ENCODE data around the gene FOXC2. TPM values are rescaled to one million over a fixed set of nuclear protein-coding genes. Genes with fewer than 3 reads are reported as not detected.

Gene FOXC2
- total and polyA plus RNA-seq, 2 of the 13 experiments (the other 11 are each of a cell fraction or from before 2014, with no cell fraction given): not detected

GRCh38 chr16:86549893-86550190 lies 16.8 kb upstream of the FOXC2 start:
- Histone ChIP-seq H3K79me2 (ENCODE audit: insufficient read depth, low read length) (peaks cover 8% of the 10 kb centered on the region), H3K4me3 (replicated peaks in 1 of 3; ENCODE audit: insufficient read depth in 1 of 3, low read depth in 2 of 3, low read length in 3 of 3) (no peak overlapping the region), H3K9me3 (ENCODE audit: low read length) (no peaks in the 10 kb centered on the region), H3K27me3 (ENCODE audit: control insufficient read depth in 1 of 2, insufficient read depth in 2 of 2, low read length in 2 of 2) (no peaks in the 10 kb centered on the region), H3K4me1 (ENCODE audit: insufficient read depth, low read length) (peaks cover 5% of the 10 kb centered on the region), H3K36me3 (replicated peaks in 1 of 2; ENCODE audit: control insufficient read depth in 1 of 2, insufficient read depth in 2 of 2, low read length in 2 of 2) (peaks cover 18 to 61% of the 10 kb centered on the region in 2 experiments), H2AFZ (ENCODE audit: low read length) (no peak overlapping the region), H3K4me2 (ENCODE audit: low read depth, low read length) (no peak overlapping the region), H3K9ac (ENCODE audit: insufficient read depth, low read depth, low read length) (no peak overlapping the region), H4K20me1 (ENCODE audit: insufficient read depth, low read length) (no peaks in the 10 kb centered on the region), H3K27ac (ENCODE audit: extremely low read length, insufficient read depth, low read length) (no peak overlapping the region)
- in situ Hi-C loops (cut with HindIII; ENCODE audit: extremely low pct_ligation_motif_present, low pct_unique_long_range_greater_than_20kb): no loop called here
- FAIRE-seq (no peak), ATAC-seq (no peak), DNase-seq (ENCODE audit: low spot score) (no peak)
- ChIA-PET POLR2A (no interaction called here), CTCF (ENCODE audit: low intra/inter-chr PET ratio, low total read pairs) (no interaction called here)
- TF ChIP-seq NFRKB (IDR thresholded peaks at IDR 0.05): no peak
- TF ChIP-seq ZNF616 (CRISPR knock-in tag; IDR thresholded peaks at IDR 0.05; ENCODE audit: low read depth): 0 out of 2 replicates have a peak, but pooled peaks have one; percentile 24
- intact Hi-C loops (cut with micrococcal nuclease; ENCODE audit: unreplicated experiment): no loop called here
- WGBS (ENCODE audit: low lambda C conversion rate): 80% methylated on average over 1 of the region's 7 CpGs
- no TSS peak for BruUV-seq (replicated peaks)

GRCh38 chr16:86550281-86550680 lies 16.3 kb upstream of the FOXC2 start:
- intact Hi-C loops (cut with micrococcal nuclease; ENCODE audit: unreplicated experiment): no loop called here
- H3K4me2 ChIP-seq (ENCODE audit: low read depth, low read length): no peak overlapping the region
- ChIA-PET CTCF (ENCODE audit: low intra/inter-chr PET ratio, low total read pairs) (no interaction called here), POLR2A (no interaction called here)
- no peak overlapping the region for H2AFZ ChIP-seq (ENCODE audit: low read length)
- no peak for TF ChIP-seq MLLT10 (CRISPR knock-in tag; IDR thresholded peaks at IDR 0.05)
- no peak for TF ChIP-seq IKZF1 (IDR thresholded peaks at IDR 0.05)
- no peak for TF ChIP-seq KIAA2018 (CRISPR knock-in tag; IDR thresholded peaks at IDR 0.05; ENCODE audit: borderline replicate concordance)
- TF ChIP-seq NCOA1 (CRISPR knock-in tag; IDR thresholded peaks at IDR 0.05): no peak
- TF ChIP-seq GZF1 (CRISPR knock-in tag; IDR thresholded peaks at IDR 0.05): no peak
- no peak for TF ChIP-seq ZNF703 (CRISPR knock-in tag; IDR thresholded peaks at IDR 0.05; ENCODE audit: borderline replicate concordance)
- no peak for TF ChIP-seq PCBP1 (IDR thresholded peaks at IDR 0.05; ENCODE audit: borderline replicate concordance, low read depth, low read length)
- TF ChIP-seq RCOR2 (CRISPR knock-in tag; IDR thresholded peaks at IDR 0.05): no peak
- TF ChIP-seq ZNF616 (CRISPR knock-in tag; IDR thresholded peaks at IDR 0.05; ENCODE audit: low read depth): no peak
- peaks cover 9% of the 10 kb centered on the region for H3K79me2 ChIP-seq (ENCODE audit: insufficient read depth, low read length)
- H3K27ac ChIP-seq (ENCODE audit: extremely low read length, insufficient read depth, low read length): no peak overlapping the region
- DNase-seq (ENCODE audit: low spot score): no peak
- H3K36me3 ChIP-seq (replicated peaks in 1 of 2; ENCODE audit: control insufficient read depth in 1 of 2, insufficient read depth in 2 of 2, low read length in 2 of 2): peaks cover 16 to 59% of the 10 kb centered on the region in 2 experiments
- in situ Hi-C loops (cut with HindIII; ENCODE audit: extremely low pct_ligation_motif_present, low pct_unique_long_range_greater_than_20kb): no loop called here
- no peak for FAIRE-seq
- WGBS (ENCODE audit: low lambda C conversion rate): 92% methylated on average over 3 of the region's 5 CpGs
- H4K20me1 ChIP-seq (ENCODE audit: insufficient read depth, low read length): no peaks in the 10 kb centered on the region
- no peak for ATAC-seq
- H3K9ac ChIP-seq (ENCODE audit: insufficient read depth, low read depth, low read length): no peak overlapping the region
- H3K27me3 ChIP-seq (ENCODE audit: control insufficient read depth in 1 of 2, insufficient read depth in 2 of 2, low read length in 2 of 2): no peaks in the 10 kb centered on the region
- H3K4me1 ChIP-seq (ENCODE audit: insufficient read depth, low read length): peaks cover 6% of the 10 kb centered on the region
- BruUV-seq (replicated peaks): no TSS peak
- no peaks in the 10 kb centered on the region for H3K9me3 ChIP-seq (ENCODE audit: low read length)
- no peak overlapping the region for H3K4me3 ChIP-seq (replicated peaks in 1 of 3; ENCODE audit: insufficient read depth in 1 of 3, low read depth in 2 of 3, low read length in 3 of 3)
